Measurements from ENCODE around the gene NIN. TPM values are rescaled to one million over a fixed set of nuclear protein-coding genes. Genes with fewer than 3 reads are reported as not detected.

Gene NIN
- total RNA-seq, 1 donor from 2014 or later = 104 TPM

DNA sequence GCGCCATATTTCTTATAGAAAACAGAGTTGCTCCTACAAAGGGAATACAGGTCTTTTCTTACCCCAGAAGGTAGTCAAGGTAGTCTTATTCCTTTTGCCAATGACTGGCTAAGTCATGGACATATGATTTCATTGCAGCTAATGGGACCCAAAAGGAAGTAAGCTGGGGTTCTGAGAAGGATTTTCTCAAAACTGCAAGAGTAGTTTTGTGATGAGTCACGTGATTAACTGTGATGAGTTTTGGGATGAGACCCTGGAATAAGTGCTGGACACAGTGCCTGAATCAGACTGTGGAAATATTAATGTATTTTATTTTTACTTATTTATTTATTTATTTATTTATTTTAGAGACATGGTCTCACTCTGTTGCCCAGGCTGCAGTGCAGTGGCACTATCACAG is 13.4 kb upstream of the NIN start:
- Mint-ChIP-seq H3K27ac (ENCODE audit: unreplicated experiment) (no peak overlapping the region), H3K9me3 (ENCODE audit: unreplicated experiment) (peaks cover 2% of the 10 kb centered on the region), H3K4me1 (ENCODE audit: low read depth, unreplicated experiment) (no peaks in the 10 kb centered on the region), H3K36me3 (ENCODE audit: unreplicated experiment) (no peaks in the 10 kb centered on the region), H3K27me3 (ENCODE audit: unreplicated experiment) (peaks cover 2% of the 10 kb centered on the region), H3K4me3 (ENCODE audit: unreplicated experiment) (no peak overlapping the region)
- TF ChIP-seq CTCF (IDR thresholded peaks at IDR 0.05; ENCODE audit: partially characterized antibody, unreplicated experiment) = no peak
- DNase-seq = no peak

- no peak overlapping the region for H3K27ac Mint-ChIP-seq (ENCODE audit: unreplicated experiment)
- DNase-seq = no peak
These were observed 8.7 kb upstream of the NIN start for GRCh38 chr14:50839691-50840090.

GRCh38 chr14:50839048-50839447 is 8.1 kb upstream of the NIN start:
- Mint-ChIP-seq H3K36me3 (ENCODE audit: unreplicated experiment) (no peaks in the 10 kb centered on the region), H3K9me3 (ENCODE audit: unreplicated experiment) (peaks cover 2% of the 10 kb centered on the region), H3K4me1 (ENCODE audit: low read depth, unreplicated experiment) (no peaks in the 10 kb centered on the region), H3K27me3 (ENCODE audit: unreplicated experiment) (peaks cover 6% of the 10 kb centered on the region), H3K4me3 (ENCODE audit: unreplicated experiment) (no peak overlapping the region), H3K27ac (ENCODE audit: unreplicated experiment) (no peak overlapping the region)
- DNase-seq = no peak
- no peak for TF ChIP-seq CTCF (IDR thresholded peaks at IDR 0.05; ENCODE audit: partially characterized antibody, unreplicated experiment)

More at GRCh38 chr14:50839691-50840090, 8.7 kb upstream of the NIN start:
- H3K4me1 Mint-ChIP-seq (ENCODE audit: low read depth, unreplicated experiment) = no peaks in the 10 kb centered on the region
- no peak for TF ChIP-seq CTCF (IDR thresholded peaks at IDR 0.05; ENCODE audit: partially characterized antibody, unreplicated experiment)
- peaks cover 2% of the 10 kb centered on the region for H3K9me3 Mint-ChIP-seq (ENCODE audit: unreplicated experiment)
- no peaks in the 10 kb centered on the region for H3K36me3 Mint-ChIP-seq (ENCODE audit: unreplicated experiment)
- peaks cover 6% of the 10 kb centered on the region for H3K27me3 Mint-ChIP-seq (ENCODE audit: unreplicated experiment)
- no peak overlapping the region for H3K4me3 Mint-ChIP-seq (ENCODE audit: unreplicated experiment)

- Mint-ChIP-seq H3K36me3 (ENCODE audit: unreplicated experiment) (no peaks in the 10 kb centered on the region), H3K27ac (ENCODE audit: unreplicated experiment) (no peak overlapping the region), H3K4me3 (ENCODE audit: unreplicated experiment) (no peak overlapping the region), H3K27me3 (ENCODE audit: unreplicated experiment) (peaks cover 6% of the 10 kb centered on the region), H3K4me1 (ENCODE audit: low read depth, unreplicated experiment) (peaks cover under 1% of the 10 kb centered on the region), H3K9me3 (ENCODE audit: unreplicated experiment) (peaks cover 2% of the 10 kb centered on the region)
- TF ChIP-seq CTCF (IDR thresholded peaks at IDR 0.05; ENCODE audit: partially characterized antibody, unreplicated experiment) = no peak
- no peak for DNase-seq
These were observed 7.0 kb upstream of the NIN start for GRCh38 chr14:50837850-50838470.

DNA sequence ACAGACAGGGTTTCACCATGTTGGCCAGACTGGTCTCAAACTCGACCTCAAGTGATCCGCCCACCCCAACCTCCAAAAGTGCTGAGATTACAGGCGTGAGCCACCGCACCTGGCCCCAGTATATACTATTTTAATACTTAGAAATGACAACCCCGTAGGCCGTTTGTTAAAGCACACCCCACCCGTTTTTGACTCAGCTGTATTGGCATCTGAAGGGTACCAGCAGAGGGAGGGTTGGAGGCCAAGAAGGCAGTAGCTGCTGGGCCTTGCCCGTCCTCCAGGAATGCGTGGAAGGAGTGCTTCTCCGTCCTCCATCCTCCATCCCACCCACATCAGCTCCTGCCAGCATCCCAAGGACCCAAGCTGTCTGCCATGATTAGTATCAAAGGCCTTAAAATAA is 6.3 kb upstream of the NIN start:
- TF ChIP-seq CTCF (IDR thresholded peaks at IDR 0.05; ENCODE audit: partially characterized antibody, unreplicated experiment) = no peak
- Mint-ChIP-seq H3K4me3 (ENCODE audit: unreplicated experiment) (no peak overlapping the region), H3K4me1 (ENCODE audit: low read depth, unreplicated experiment) (peaks cover 7% of the 10 kb centered on the region), H3K27me3 (ENCODE audit: unreplicated experiment) (peaks cover 7% of the 10 kb centered on the region), H3K27ac (ENCODE audit: unreplicated experiment) (no peak overlapping the region), H3K36me3 (ENCODE audit: unreplicated experiment) (no peaks in the 10 kb centered on the region), H3K9me3 (ENCODE audit: unreplicated experiment) (peaks cover 2% of the 10 kb centered on the region)
- DNase-seq = no peak
